HG02981 (cell line): Measurements from ENCODE around the gene ZNF35.
"Not testable (repeated sequence)": the region's sequence is repeated elsewhere in the genome, so short reads cannot be mapped to it uniquely, and the experiment has no call there.

Experiments
- ATAC-seq: cut with Tn5 transposase; IDR thresholded peaks from one replicate; pipeline ENCODE4 v1.9.1; 2021; ENCODE audit warnings: mild to moderate bottlenecking, moderate library complexity; ENCODE audit not compliant: unreplicated experiment

ZNF35 gene

GRCh38 chr3:44648564-44649229, at the start of gene ZNF35:
TSS of gene ZNF35 (plus strand) at chr3:44648732. CDS start at chr3:44651068, 2,336 bp downstream.
- ATAC-seq: peak; percentile 95

- ATAC-seq: no peak
These were observed 46.8 kb upstream of the ZNF35 start for GRCh38 chr3:44601749-44602148.

GRCh38 chr3:44612678-44613077, 35.9 kb upstream of the ZNF35 start:
- no peak for ATAC-seq

GRCh38 chr3:44624749-44625480, 23.6 kb upstream of the ZNF35 start, which contains the start of gene ZNF197:
TSS of gene ZNF197 (plus strand) at chr3:44625036. CDS start at chr3:44629155, 4,119 bp downstream.
- ATAC-seq: peak; percentile 93

GRCh38 chr3:44628716-44629115, 19.8 kb upstream of the ZNF35 start:
- ATAC-seq: no peak

- ATAC-seq: no peak
These were observed 16.3 kb upstream of the ZNF35 start for GRCh38 chr3:44632193-44632592.

- ATAC-seq: no peak
These were observed 6.2 kb upstream of the ZNF35 start for GRCh38 chr3:44642337-44642736.

GRCh38 chr3:44643024-44643423, 5.5 kb upstream of the ZNF35 start:
- ATAC-seq: no peak

GRCh38 chr3:44647771-44648170, 761 bp upstream of the ZNF35 start:
- ATAC-seq: no peak

- ATAC-seq: no peak
These were observed 1.2 kb downstream of the ZNF35 start for GRCh38 chr3:44649709-44650108.

GRCh38 chr3:44654039-44654438, 5.5 kb downstream of the ZNF35 start:
- no peak for ATAC-seq

GRCh38 chr3:44659015-44659414, 10.5 kb downstream of the ZNF35 start:
- no peak for ATAC-seq

- no peak for ATAC-seq
These were observed 10.9 kb downstream of the ZNF35 start for GRCh38 chr3:44659434-44659833.

- ATAC-seq: no peak
These were observed 12.7 kb downstream of the ZNF35 start for GRCh38 chr3:44661189-44661588.

GRCh38 chr3:44665173-44665572, 16.6 kb downstream of the ZNF35 start:
- ATAC-seq: no peak

GRCh38 chr3:44666346-44666745, 17.8 kb downstream of the ZNF35 start:
- ATAC-seq: no peak

GRCh38 chr3:44669760-44670159, 21.2 kb downstream of the ZNF35 start:
- ATAC-seq: no peak

GRCh38 chr3:44673466-44673865, 24.9 kb downstream of the ZNF35 start:
- not testable (repeated sequence) for ATAC-seq

- no peak for ATAC-seq
These were observed 25.7 kb downstream of the ZNF35 start for GRCh38 chr3:44674211-44674610.

GRCh38 chr3:44678480-44679116, 30.1 kb downstream of the ZNF35 start:
- no peak for ATAC-seq

GRCh38 chr3:44680921-44681455, 32.5 kb downstream of the ZNF35 start:
- ATAC-seq: no peak
